ENCODE measurements around the gene TMEM178A.

The TMEM178A gene

GRCh38 chr2:39743269-39743776 lies 77.6 kb downstream of the TMEM178A start:
- DNase-seq (ENCODE audit: low read depth) = no peak

GRCh38 chr2:39755466-39755865 lies 89.7 kb downstream of the TMEM178A start:
- DNase-seq (ENCODE audit: low read depth) = no peak

GRCh38 chr2:39757156-39757555 lies 91.4 kb downstream of the TMEM178A start:
- DNase-seq (ENCODE audit: low read depth) = no peak

GRCh38 chr2:39762448-39762847 lies 96.7 kb downstream of the TMEM178A start:
- no peak for DNase-seq (ENCODE audit: low read depth)

Data from activated T-helper 1 cell treated with Interleukin-2 at 50 U/mL for 16 hours (primary cell).